ENCODE measurements around the gene DNER. TPM values are rescaled to one million over a fixed set of nuclear protein-coding genes. Genes with fewer than 3 reads are reported as not detected.

Gene DNER
- total RNA-seq, 2 donors from 2014 or later: 0.11 to 0.18 TPM

DNA sequence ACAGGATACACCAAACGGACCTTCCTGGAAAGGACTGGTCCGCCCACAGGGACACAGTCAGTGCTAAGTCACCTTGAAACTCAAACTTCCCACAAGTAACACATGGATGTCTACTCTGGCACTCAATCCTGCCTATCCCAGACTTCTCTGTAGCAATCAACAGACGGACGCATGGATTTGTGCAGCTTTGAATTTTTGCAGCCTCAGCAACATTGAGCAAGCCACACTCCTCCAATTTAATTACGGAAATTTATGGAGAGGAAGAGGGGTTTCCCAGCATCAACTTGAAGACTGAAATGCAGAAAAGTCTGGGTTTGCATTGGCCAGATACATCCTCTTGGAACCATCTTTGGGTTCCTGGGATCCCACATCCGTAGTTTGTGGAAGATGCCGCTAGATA lies 26.2 kb downstream of the DNER start:
- Histone ChIP-seq H3K4me3 (ENCODE audit: low read length) (no peak overlapping the region), H3K4me1 (ENCODE audit: control insufficient read depth, insufficient read depth, low read length) (no peaks in the 10 kb centered on the region), H3K9ac (ENCODE audit: extremely low read depth, low read length, poor library complexity, severe bottlenecking) (no peak overlapping the region), H3K36me3 (ENCODE audit: control insufficient read depth, insufficient read depth, low read length) (no peaks in the 10 kb centered on the region), H3K9me3 (ENCODE audit: control insufficient read depth, low read length) (no peaks in the 10 kb centered on the region), H3K27me3 (ENCODE audit: control insufficient read depth, insufficient read depth, low read length, poor library complexity, severe bottlenecking) (no peaks in the 10 kb centered on the region), H3K27ac (ENCODE audit: low read depth, low read length) (no peak overlapping the region)
- WGBS, 2 experiments (ENCODE audit: insufficient coverage in 1 of 2, insufficient read length in 1 of 2): 85 to 93% methylated on average over 6 to 7 of the region's 7 CpGs
- TF ChIP-seq CTCF (conservative IDR thresholded peaks at IDR 0.05): no peak
- no peaks in the 10 kb centered on the region for H3K36me3 Mint-ChIP-seq (ENCODE audit: low read depth)
- DNase-seq: no peak
- H3K9me3 Mint-ChIP-seq: no peaks in the 10 kb centered on the region
- no peaks in the 10 kb centered on the region for H3K27me3 Mint-ChIP-seq (ENCODE audit: insufficient read depth)
- H3K4me1 Mint-ChIP-seq: no peaks in the 10 kb centered on the region
- no peak overlapping the region for H3K27ac Mint-ChIP-seq
- H3K4me3 Mint-ChIP-seq: no peak overlapping the region

GRCh38 chr2:229686122-229686919 lies 28.0 kb downstream of the DNER start:
- H3K4me1 Mint-ChIP-seq: no peaks in the 10 kb centered on the region
- no peaks in the 10 kb centered on the region for H3K27me3 Mint-ChIP-seq (ENCODE audit: insufficient read depth)
- no peak overlapping the region for H3K27ac Mint-ChIP-seq
- Histone ChIP-seq H3K4me1 (ENCODE audit: control insufficient read depth, insufficient read depth, low read length) (no peaks in the 10 kb centered on the region), H3K36me3 (ENCODE audit: control insufficient read depth, insufficient read depth, low read length) (no peaks in the 10 kb centered on the region), H3K27me3 (ENCODE audit: control insufficient read depth, insufficient read depth, low read length, poor library complexity, severe bottlenecking) (no peaks in the 10 kb centered on the region), H3K27ac (ENCODE audit: low read depth, low read length) (no peak overlapping the region), H3K9ac (ENCODE audit: extremely low read depth, low read length, poor library complexity, severe bottlenecking) (no peak overlapping the region), H3K9me3 (ENCODE audit: control insufficient read depth, low read length) (no peaks in the 10 kb centered on the region), H3K4me3 (ENCODE audit: low read length) (no peak overlapping the region)
- 80 to 89% methylated on average over 1 to 6 of the region's 6 CpGs for WGBS, 2 experiments (ENCODE audit: insufficient coverage in 1 of 2, insufficient read length in 1 of 2)
- no peaks in the 10 kb centered on the region for H3K36me3 Mint-ChIP-seq (ENCODE audit: low read depth)
- no peak for TF ChIP-seq CTCF (conservative IDR thresholded peaks at IDR 0.05)
- DNase-seq: no peak
- H3K4me3 Mint-ChIP-seq: no peak overlapping the region
- H3K9me3 Mint-ChIP-seq: no peaks in the 10 kb centered on the region

GRCh38 chr2:229684942-229685562 lies 29.3 kb downstream of the DNER start:
- no peak overlapping the region for H3K4me3 Mint-ChIP-seq
- TF ChIP-seq CTCF (conservative IDR thresholded peaks at IDR 0.05): no peak
- Histone ChIP-seq H3K27me3 (ENCODE audit: control insufficient read depth, insufficient read depth, low read length, poor library complexity, severe bottlenecking) (no peaks in the 10 kb centered on the region), H3K27ac (ENCODE audit: low read depth, low read length) (no peak overlapping the region), H3K9me3 (ENCODE audit: control insufficient read depth, low read length) (no peaks in the 10 kb centered on the region), H3K36me3 (ENCODE audit: control insufficient read depth, insufficient read depth, low read length) (no peaks in the 10 kb centered on the region), H3K4me1 (ENCODE audit: control insufficient read depth, insufficient read depth, low read length) (no peaks in the 10 kb centered on the region), H3K4me3 (ENCODE audit: low read length) (no peak overlapping the region), H3K9ac (ENCODE audit: extremely low read depth, low read length, poor library complexity, severe bottlenecking) (no peak overlapping the region)
- no peak overlapping the region for H3K27ac Mint-ChIP-seq
- H3K9me3 Mint-ChIP-seq: no peaks in the 10 kb centered on the region
- no peaks in the 10 kb centered on the region for H3K27me3 Mint-ChIP-seq (ENCODE audit: insufficient read depth)
- no peaks in the 10 kb centered on the region for H3K4me1 Mint-ChIP-seq
- no peaks in the 10 kb centered on the region for H3K36me3 Mint-ChIP-seq (ENCODE audit: low read depth)
- DNase-seq: no peak
- 82 to 92% methylated on average over 4 to 6 of the region's 6 CpGs for WGBS, 2 experiments (ENCODE audit: insufficient coverage in 1 of 2, insufficient read length in 1 of 2)
